HL-60 (cell line): Measurements from ENCODE around the gene MORN5.

Experiments used
- DNase-seq, 2 experiments: peaks; one replicate each; pipeline ENCODE4 v3.0.0-alpha.2; 2010 to 2020; ENCODE audit warnings: low read depth in 1 of 2, low spot score in 1 of 2
- H3K27ac ChIP-seq: fragments of 250-450 bp; sonication (Bioruptor Pico); replicated peaks from 2 replicates; pipeline ENCODE4 v1.5.1; 2020; ENCODE audit warnings: mild to moderate bottlenecking, moderate library complexity
- H3K27me3 ChIP-seq: fragments of 250-450 bp; sonication (Bioruptor Pico); 2 replicates; pipeline ENCODE4 v1.5.1; 2021; ENCODE audit warnings: mild to moderate bottlenecking, moderate library complexity; ENCODE audit not compliant: insufficient read depth, poor library complexity, severe bottlenecking
- H3K4me3 ChIP-seq: replicated peaks from 2 replicates; pipeline ENCODE4 v1.5.1; 2011; ENCODE audit warnings: mild to moderate bottlenecking, control low read depth, low read length; ENCODE audit not compliant: insufficient read depth
- GABPA ChIP-seq: IDR thresholded peaks from 2 replicates; pipeline ENCODE4 v1.6.1; 2012; ENCODE audit warnings: low read depth
- POLR2AphosphoS5 ChIP-seq: IDR thresholded peaks from 2 replicates; pipeline ENCODE4 v1.6.1; 2012; ENCODE audit warnings: low read depth
- SPI1 ChIP-seq: IDR thresholded peaks from 2 replicates; pipeline ENCODE4 v1.6.1; 2012; ENCODE audit warnings: low read depth, mild to moderate bottlenecking, borderline replicate concordance
- TF ChIP-seq, protein P1 (sequence below): IDR thresholded peaks from one replicate; pipeline ENCODE4 v1.5.1; 2011; ENCODE audit warnings: low read length, control low read depth, inconsistent platforms; ENCODE audit not compliant: insufficient read depth
- TF ChIP-seq, protein P2 (sequence below): IDR thresholded peaks from 2 replicates; pipeline ENCODE4 v1.6.1; 2012; ENCODE audit warnings: low read depth; ENCODE audit not compliant: insufficient replicate concordance

The MORN5 gene

DNA sequence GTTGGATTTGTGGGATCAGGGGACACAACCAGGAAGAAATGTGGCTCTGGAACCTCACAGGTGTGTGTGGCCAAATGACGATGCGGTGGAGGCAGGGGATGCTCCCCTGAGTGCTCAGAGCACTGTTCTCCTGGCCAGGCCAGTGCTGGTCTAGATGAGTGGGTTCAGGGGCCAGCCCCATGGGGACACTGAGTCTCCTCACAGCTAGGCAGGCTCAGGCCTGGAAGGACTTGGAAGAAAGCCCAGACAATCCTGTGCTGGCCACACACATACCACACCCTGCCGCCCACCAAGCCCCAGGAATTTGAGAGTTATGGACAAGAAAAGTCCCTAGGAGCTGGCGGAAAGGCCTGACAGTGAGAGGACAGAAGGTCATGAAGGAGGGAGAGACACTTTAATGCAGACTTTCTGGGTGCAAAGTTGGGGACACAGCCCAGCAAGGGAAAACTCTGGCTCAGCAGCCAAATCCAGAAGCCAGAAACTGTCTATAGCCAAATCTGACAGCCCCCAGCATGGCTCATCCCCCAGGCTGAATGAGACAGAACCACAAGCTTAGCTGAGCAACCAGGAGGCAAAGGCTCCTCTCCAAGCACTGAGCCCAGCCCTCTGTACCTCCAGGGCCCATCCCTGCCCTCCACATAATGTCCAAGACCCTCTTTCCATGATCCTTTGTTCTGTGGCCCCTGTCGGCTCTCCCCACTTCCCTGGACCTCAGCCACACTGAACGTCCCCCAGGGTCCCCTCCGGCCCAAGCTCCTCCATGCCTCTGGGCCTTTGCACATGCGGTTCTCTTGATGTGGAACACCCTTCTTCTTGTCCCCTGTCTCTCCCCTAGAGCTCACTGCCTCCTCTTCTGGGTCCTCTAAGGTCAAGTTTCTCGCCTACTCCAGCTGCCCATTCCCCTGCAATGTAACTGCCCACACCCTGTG lies 46.7 kb downstream of the MORN5 start:
- Histone ChIP-seq H3K27ac (no peak overlapping the region), H3K27me3 (peaks cover 11% of the 10 kb centered on the region), H3K4me3 (no peak overlapping the region)
- TF ChIP-seq, protein P1, sequence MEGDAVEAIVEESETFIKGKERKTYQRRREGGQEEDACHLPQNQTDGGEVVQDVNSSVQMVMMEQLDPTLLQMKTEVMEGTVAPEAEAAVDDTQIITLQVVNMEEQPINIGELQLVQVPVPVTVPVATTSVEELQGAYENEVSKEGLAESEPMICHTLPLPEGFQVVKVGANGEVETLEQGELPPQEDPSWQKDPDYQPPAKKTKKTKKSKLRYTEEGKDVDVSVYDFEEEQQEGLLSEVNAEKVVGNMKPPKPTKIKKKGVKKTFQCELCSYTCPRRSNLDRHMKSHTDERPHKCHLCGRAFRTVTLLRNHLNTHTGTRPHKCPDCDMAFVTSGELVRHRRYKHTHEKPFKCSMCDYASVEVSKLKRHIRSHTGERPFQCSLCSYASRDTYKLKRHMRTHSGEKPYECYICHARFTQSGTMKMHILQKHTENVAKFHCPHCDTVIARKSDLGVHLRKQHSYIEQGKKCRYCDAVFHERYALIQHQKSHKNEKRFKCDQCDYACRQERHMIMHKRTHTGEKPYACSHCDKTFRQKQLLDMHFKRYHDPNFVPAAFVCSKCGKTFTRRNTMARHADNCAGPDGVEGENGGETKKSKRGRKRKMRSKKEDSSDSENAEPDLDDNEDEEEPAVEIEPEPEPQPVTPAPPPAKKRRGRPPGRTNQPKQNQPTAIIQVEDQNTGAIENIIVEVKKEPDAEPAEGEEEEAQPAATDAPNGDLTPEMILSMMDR = no peak
- TF ChIP-seq SPI1 (no peak), GABPA (no peak), POLR2AphosphoS5 (no peak)
- TF ChIP-seq, protein P2, sequence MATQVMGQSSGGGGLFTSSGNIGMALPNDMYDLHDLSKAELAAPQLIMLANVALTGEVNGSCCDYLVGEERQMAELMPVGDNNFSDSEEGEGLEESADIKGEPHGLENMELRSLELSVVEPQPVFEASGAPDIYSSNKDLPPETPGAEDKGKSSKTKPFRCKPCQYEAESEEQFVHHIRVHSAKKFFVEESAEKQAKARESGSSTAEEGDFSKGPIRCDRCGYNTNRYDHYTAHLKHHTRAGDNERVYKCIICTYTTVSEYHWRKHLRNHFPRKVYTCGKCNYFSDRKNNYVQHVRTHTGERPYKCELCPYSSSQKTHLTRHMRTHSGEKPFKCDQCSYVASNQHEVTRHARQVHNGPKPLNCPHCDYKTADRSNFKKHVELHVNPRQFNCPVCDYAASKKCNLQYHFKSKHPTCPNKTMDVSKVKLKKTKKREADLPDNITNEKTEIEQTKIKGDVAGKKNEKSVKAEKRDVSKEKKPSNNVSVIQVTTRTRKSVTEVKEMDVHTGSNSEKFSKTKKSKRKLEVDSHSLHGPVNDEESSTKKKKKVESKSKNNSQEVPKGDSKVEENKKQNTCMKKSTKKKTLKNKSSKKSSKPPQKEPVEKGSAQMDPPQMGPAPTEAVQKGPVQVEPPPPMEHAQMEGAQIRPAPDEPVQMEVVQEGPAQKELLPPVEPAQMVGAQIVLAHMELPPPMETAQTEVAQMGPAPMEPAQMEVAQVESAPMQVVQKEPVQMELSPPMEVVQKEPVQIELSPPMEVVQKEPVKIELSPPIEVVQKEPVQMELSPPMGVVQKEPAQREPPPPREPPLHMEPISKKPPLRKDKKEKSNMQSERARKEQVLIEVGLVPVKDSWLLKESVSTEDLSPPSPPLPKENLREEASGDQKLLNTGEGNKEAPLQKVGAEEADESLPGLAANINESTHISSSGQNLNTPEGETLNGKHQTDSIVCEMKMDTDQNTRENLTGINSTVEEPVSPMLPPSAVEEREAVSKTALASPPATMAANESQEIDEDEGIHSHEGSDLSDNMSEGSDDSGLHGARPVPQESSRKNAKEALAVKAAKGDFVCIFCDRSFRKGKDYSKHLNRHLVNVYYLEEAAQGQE = no peak
- no peak for DNase-seq

DNA sequence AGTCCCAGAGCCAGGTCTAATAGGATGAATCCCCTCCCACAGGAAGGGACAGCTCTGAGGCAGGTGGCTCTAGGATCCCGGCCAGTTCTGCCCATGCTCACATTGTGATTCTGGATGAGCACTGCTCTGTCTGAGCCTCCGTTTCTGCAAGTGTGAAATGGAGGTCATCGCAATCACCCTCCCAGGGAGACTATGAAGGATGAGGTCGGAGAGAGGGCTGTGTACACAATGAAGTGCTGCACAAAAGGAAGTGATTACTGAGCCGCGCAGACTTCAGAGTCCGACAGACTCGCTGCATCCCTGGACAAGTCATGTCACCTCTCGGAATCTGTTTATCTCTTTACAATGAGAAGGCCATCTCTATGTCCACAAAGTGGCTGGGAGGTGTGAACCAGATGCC lies 47.4 kb downstream of the MORN5 start:
- no peak for DNase-seq
- Histone ChIP-seq H3K27me3 (peaks cover 17% of the 10 kb centered on the region), H3K4me3 (no peak overlapping the region), H3K27ac (no peak overlapping the region)
- TF ChIP-seq SPI1 (no peak), GABPA (no peak), POLR2AphosphoS5 (no peak)
- TF ChIP-seq, protein P2 = no peak
- TF ChIP-seq, protein P1 = no peak

DNA sequence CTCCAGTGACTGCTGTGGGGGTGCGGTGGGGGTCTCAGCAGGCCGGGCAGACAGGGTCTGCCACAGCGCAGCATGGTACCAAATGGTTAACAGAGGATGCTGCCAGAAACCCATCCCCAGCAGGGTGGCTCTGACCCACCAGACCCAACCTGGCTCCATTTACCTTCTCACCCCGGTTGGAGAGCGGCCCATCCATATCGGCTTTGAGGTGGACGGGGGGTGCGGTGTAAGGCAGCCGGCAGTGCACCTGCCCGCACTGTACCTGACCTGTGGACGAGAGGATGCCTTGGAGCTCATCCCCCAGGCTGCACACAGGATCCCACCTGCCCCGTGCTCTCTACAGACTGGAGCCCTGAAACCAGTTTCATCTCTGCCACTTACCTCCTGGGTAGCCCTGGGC lies 49.7 kb downstream of the MORN5 start:
- DNase-seq = no peak
- no peak for TF ChIP-seq SPI1
- TF ChIP-seq, protein P1 = no peak
- TF ChIP-seq GABPA = no peak
- TF ChIP-seq POLR2AphosphoS5 = no peak
- TF ChIP-seq, protein P2 = no peak
- Histone ChIP-seq H3K27me3 (peaks cover 37% of the 10 kb centered on the region), H3K4me3 (no peak overlapping the region), H3K27ac (no peak overlapping the region)
